Naive B cell (primary cell): ENCODE data around the gene CDR2L. TPM values are rescaled to one million over a fixed set of nuclear protein-coding genes. Genes with fewer than 3 reads are reported as not detected.
"Not testable (repeated sequence)": the region's sequence is repeated elsewhere in the genome, so short reads cannot be mapped to it uniquely, and the experiment has no call there.

ENCODE experiments used
- ATAC-seq, 2 donors: fragments of 150-1000 bp; cut with Tn5 transposase; 2 replicates each; pipeline ENCODE4 v1.10.0; 2021; ENCODE audit warnings: low read depth in 2 of 2, mild to moderate bottlenecking in 2 of 2, moderate library complexity in 2 of 2
- DNase-seq: peaks from one replicate; pipeline ENCODE4 v3.0.0; 2022
- H3K27ac Mint-ChIP-seq, 6 donors: one replicate each; pipeline ENCODE4 v1.8.0; 2020 to 2022; ENCODE audit warnings: mild to moderate bottlenecking in 6 of 6, mixed read lengths in 6 of 6, moderate library complexity in 5 of 6, inconsistent platforms in 2 of 6
- H3K27me3 Mint-ChIP-seq, 3 donors: one replicate each; pipeline ENCODE4 v1.8.0; 2021 to 2022; ENCODE audit warnings: mixed read lengths in 3 of 3, mild to moderate bottlenecking in 1 of 3
- H3K36me3 Mint-ChIP-seq, 2 donors: one replicate each; pipeline ENCODE4 v1.8.0; 2020 to 2022; ENCODE audit warnings: mixed read lengths in 2 of 2, inconsistent platforms in 1 of 2, mild to moderate bottlenecking in 1 of 2
- H3K4me1 Mint-ChIP-seq, 3 donors: one replicate each; pipeline ENCODE4 v1.8.0; 2020 to 2022; ENCODE audit warnings: mixed read lengths in 3 of 3, inconsistent platforms in 1 of 3, mild to moderate bottlenecking in 1 of 3, moderate library complexity in 1 of 3
- H3K4me3 Mint-ChIP-seq, 8 donors: one replicate each; pipeline ENCODE4 v1.8.0; 2020 to 2022; ENCODE audit warnings: mild to moderate bottlenecking in 8 of 8, mixed read lengths in 8 of 8, moderate library complexity in 8 of 8, inconsistent platforms in 2 of 8
- H3K9me3 Mint-ChIP-seq, 7 donors: one replicate each; pipeline ENCODE4 v1.8.0; 2020 to 2022; ENCODE audit warnings: mixed read lengths in 7 of 7, mild to moderate bottlenecking in 5 of 7, inconsistent platforms in 2 of 7, moderate library complexity in 1 of 7
- polyA plus RNA-seq, 6 donors: library from polyadenylated mRNA; unstranded; fragments of 300-500 nt; fragmentation: Illumina TruSeq; gene quantifications; one replicate each; pipeline ENCODE4 v1.2.3, GENCODE V29; 2021; ENCODE audit warnings: low read depth in 6 of 6

The CDR2L gene
- polyA plus RNA-seq, 6 donors from 2014 or later = not detected

DNA sequence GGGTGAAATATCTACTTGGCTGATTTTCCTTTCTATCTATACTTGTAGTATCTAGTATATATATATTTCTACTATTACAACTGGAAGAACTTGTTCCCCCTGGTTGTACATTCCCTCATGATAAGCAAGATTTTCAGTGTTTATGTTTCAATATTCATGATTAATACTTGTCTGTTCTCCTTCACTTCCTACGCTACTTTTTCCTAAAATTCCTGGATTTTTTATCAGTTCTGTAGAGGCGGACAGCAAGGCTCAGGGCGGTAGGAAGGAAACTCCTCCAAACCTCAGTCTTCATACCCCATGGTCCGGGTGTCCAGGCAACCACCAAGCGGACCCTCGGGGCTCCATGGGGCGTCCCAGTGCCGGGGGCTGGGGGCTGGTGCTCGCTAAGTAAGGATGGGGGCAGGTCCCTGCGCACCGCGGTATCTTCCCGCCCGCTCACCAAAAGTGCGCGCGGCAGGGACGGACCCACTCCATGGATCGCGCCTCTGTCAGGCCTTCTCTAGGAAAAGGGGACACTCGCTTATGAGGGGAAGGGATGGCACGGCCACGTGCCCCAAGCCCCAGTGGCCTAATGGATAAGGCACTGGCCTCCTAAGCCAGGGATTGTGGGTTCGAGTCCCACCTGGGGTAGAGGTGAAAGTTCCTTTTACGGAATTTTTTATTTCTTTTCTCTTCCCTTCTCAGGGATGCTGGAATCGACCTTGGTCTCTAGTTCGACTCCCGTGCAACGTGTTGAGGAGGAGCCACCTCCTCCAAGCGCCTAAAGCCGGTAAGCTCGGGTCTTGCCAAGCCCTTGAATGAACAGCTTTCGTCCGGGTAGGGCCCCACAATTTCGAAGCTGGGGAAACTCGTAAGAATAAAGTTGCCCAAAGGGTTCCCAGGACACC, 46.2 kb downstream of the CDR2L start:
- Mint-ChIP-seq H3K27me3 (peaks cover 0 to 5% (median 3%) of the 10 kb centered on the region in 3 donors), H3K4me3 (peak overlapping the region; percentile 90 to 99 (median 96)), H3K9me3 (peaks cover 0 to 9% (median 3%) of the 10 kb centered on the region in 7 donors), H3K4me1 (peaks cover 35 to 39% (median 36%) of the 10 kb centered on the region in 3 donors), H3K27ac (peak overlapping the region; percentile 93 to 100 (median 98)), H3K36me3 (peaks cover 0 to 3% of the 10 kb centered on the region in 2 donors)
- DNase-seq (peak; percentile 79), ATAC-seq (peak; percentile 43 to 44)

GRCh38 chr17:75034236-75034908, 46.9 kb downstream of the CDR2L start:
- Mint-ChIP-seq H3K9me3 (peaks cover 0 to 9% (median 3%) of the 10 kb centered on the region in 7 donors), H3K4me3 (peak overlapping the region; percentile 90 to 99 (median 96)), H3K4me1 (peaks cover 35 to 39% (median 36%) of the 10 kb centered on the region in 3 donors), H3K27ac (peak overlapping the region; percentile 93 to 100 (median 98)), H3K27me3 (peaks cover 0 to 5% (median 3%) of the 10 kb centered on the region in 3 donors), H3K36me3 (peaks cover under 1 to 7% of the 10 kb centered on the region in 2 donors)
- peak; percentile 56 to 65 for ATAC-seq
- DNase-seq = peak; percentile 68

DNA sequence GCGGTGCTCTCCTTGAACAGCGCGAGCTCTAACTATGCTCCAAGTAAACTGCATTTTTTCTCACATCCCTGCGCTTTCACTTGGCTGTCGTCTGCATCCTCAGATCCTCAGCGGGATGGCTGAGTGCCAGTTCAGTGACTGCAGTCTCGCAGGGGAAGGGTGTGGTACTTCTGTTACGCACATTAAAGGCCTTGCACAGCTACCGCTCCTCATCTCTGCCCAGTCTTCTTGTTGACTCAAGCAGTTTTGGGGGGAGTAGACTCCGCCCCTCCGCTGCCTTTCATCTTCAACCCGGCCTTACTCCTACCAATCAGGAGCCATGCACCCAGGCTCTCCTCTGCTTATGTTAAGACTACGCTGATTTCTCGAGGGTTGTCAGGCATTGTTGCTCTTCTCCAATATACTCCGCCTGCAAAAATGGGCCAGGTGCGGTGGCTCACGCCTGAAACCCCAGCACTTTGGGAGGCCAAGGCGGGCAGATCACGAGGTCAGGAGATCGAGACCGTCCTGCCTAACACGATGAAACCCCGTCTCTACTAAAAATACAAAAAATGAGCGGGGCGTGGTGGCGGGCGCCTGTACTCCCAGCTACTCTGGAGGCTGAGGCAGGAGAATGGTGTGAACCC, 49.3 kb downstream of the CDR2L start:
- H3K36me3 Mint-ChIP-seq = peaks cover 10 to 15% of the 10 kb centered on the region in 2 donors
- DNase-seq = no peak
- H3K9me3 Mint-ChIP-seq = peaks cover 0 to 1% (median 0%) of the 10 kb centered on the region in 7 donors
- peaks cover 35 to 39% (median 36%) of the 10 kb centered on the region in 3 donors for H3K4me1 Mint-ChIP-seq
- ATAC-seq = no peak
- peaks cover 0 to 5% (median 3%) of the 10 kb centered on the region in 3 donors for H3K27me3 Mint-ChIP-seq
- H3K4me3 Mint-ChIP-seq = peak overlapping the region; percentile 32 to 95 (median 52)
- peak overlapping the region in 3 of 6 donors; percentile 32 to 92 (median 56) for H3K27ac Mint-ChIP-seq

DNA sequence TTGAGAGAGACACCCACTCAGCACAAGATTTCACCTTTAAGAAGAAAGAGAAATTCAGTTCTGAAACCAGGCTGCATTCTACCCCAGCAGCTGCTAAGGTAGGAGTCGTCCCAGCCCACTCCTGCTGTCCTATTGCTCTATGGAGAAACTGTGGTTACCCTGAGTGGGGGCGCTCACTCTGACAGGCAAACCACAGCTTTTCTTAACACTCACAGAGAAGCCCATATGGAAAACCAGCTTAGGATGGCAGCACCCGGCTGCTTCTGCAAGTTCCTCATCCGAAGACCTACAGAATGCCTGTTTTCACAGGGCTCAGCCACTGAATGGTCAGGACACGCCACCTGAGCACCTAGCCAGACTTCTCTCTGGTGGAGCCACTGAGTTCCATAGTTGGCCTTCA, 51.8 kb downstream of the CDR2L start:
- DNase-seq = no peak
- Mint-ChIP-seq H3K27me3 (peaks cover 0 to 3% (median 3%) of the 10 kb centered on the region in 3 donors), H3K36me3 (peaks cover 10 to 15% of the 10 kb centered on the region in 2 donors), H3K27ac (no peak overlapping the region), H3K4me3 (peak overlapping the region in 1 of 8 donors; percentile 20), H3K9me3 (no peaks in the 10 kb centered on the region), H3K4me1 (peaks cover 11 to 18% (median 16%) of the 10 kb centered on the region in 3 donors)
- no peak for ATAC-seq

DNA sequence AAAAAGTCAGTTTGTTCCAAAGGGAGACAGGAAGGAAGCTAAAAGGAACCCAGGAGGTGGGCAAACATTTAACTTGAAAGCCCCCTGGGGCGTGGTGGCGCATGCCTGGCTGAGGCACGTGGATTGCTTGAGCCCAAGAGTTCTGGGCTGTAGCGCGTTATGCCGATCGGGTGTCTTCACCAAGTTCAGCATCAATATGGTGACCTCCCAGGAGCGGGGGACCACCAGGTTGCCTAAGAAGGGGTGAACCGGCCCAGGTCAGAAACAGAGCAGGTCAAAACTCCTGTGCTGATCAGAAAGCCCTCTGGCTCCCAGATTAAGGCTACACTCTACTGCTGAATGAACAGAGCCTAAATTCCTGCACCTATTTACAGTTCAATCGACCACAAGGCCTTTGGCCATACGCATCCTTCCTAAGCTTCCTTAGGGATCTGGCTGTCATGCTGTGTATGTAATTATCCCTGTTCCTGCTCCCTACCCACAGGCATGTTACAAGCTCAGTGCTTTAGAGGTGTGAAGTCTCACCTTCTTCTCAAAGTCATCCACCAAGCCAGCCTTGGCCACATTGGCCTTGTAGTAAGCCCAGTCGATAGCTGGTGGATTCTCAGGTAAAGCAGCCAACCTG, 54.3 kb downstream of the CDR2L start:
- ATAC-seq (no peak), DNase-seq (no peak)
- Mint-ChIP-seq H3K27ac (peak overlapping the region in 2 of 6 donors; percentile 38 to 81), H3K27me3 (no peaks in the 10 kb centered on the region), H3K9me3 (no peaks in the 10 kb centered on the region), H3K4me1 (peaks cover 6 to 17% (median 9%) of the 10 kb centered on the region in 3 donors), H3K4me3 (peak overlapping the region in 1 of 8 donors; percentile 35), H3K36me3 (peaks cover 10 to 15% of the 10 kb centered on the region in 2 donors)

DNA sequence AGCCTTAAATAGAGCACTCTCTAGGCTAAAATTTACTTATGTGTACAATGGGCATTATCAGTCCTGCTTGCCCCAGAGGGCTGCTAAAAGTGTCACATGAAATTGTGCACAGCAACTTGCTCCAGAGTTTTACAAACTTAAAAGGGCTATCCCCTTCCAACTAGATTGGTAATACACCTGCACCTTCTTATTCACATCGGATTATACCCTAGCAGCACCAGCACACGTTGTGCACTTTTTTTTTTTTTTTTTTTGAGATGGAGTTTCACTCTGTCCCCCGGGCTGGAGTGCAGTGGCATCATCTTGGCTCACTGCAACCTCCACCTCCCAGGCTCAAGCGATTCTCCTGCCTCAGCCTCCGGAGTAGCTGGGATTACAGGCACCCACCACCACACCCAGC, 56.4 kb downstream of the CDR2L start:
- H3K9me3 Mint-ChIP-seq, H3K27ac Mint-ChIP-seq, H3K27me3 Mint-ChIP-seq, DNase-seq, ATAC-seq: not testable (repeated sequence)
- Mint-ChIP-seq H3K4me1 (peaks cover 17 to 30% (median 22%) of the 10 kb centered on the region in 3 donors), H3K4me3 (peak overlapping the region in 2 of 8 donors; percentile 30 to 35), H3K36me3 (peaks cover 10% of the 10 kb centered on the region in 2 donors)

GRCh38 chr17:75044716-75045115, 57.3 kb downstream of the CDR2L start:
- H3K27ac Mint-ChIP-seq = peak overlapping the region in 1 of 6 donors; percentile 54
- peaks cover 17 to 37% (median 22%) of the 10 kb centered on the region in 3 donors for H3K4me1 Mint-ChIP-seq
- DNase-seq = no peak
- H3K36me3 Mint-ChIP-seq = peaks cover 4 to 6% of the 10 kb centered on the region in 2 donors
- H3K27me3 Mint-ChIP-seq = no peaks in the 10 kb centered on the region
- H3K9me3 Mint-ChIP-seq = no peaks in the 10 kb centered on the region
- H3K4me3 Mint-ChIP-seq = peak overlapping the region in 6 of 8 donors; percentile 55 to 99 (median 80)
- ATAC-seq = no peak

- H3K36me3 Mint-ChIP-seq, H3K9me3 Mint-ChIP-seq, ATAC-seq, DNase-seq, H3K27me3 Mint-ChIP-seq: not testable (repeated sequence)
- peak overlapping the region in 5 of 6 donors; percentile 90 to 95 (median 94) for H3K27ac Mint-ChIP-seq
- peaks cover 17 to 37% (median 22%) of the 10 kb centered on the region in 3 donors for H3K4me1 Mint-ChIP-seq
- peak overlapping the region; percentile 94 to 99 (median 96) for H3K4me3 Mint-ChIP-seq
Observed at GRCh38 chr17:75045946-75046406, 58.5 kb downstream of the CDR2L start.

GRCh38 chr17:75046407-75047289, 59.2 kb downstream of the CDR2L start, which contains the start of the genes ATP5PD and KCTD2:
TSS of gene ATP5PD (minus strand) at chr17:75046969. CDS start at chr17:75042650, 4,319 bp downstream.
TSS of gene KCTD2 (plus strand) at chr17:75047225. CDS start at chr17:75047251, 26 bp downstream.
- H3K36me3 Mint-ChIP-seq = no peaks in the 10 kb centered on the region
- no peaks in the 10 kb centered on the region for H3K27me3 Mint-ChIP-seq
- peak within 1 kb of the TSS; percentile 90 to 96 (median 93) for H3K27ac Mint-ChIP-seq
- H3K4me3 Mint-ChIP-seq = peak within 1 kb of the TSS; percentile 94 to 99 (median 96)
- ATAC-seq (peak; percentile 93 to 95), DNase-seq (peak; percentile 95)
- H3K4me1 Mint-ChIP-seq = peaks cover 17 to 37% (median 22%) of the 10 kb centered on the region in 3 donors
- H3K9me3 Mint-ChIP-seq = no peaks in the 10 kb centered on the region

DNA sequence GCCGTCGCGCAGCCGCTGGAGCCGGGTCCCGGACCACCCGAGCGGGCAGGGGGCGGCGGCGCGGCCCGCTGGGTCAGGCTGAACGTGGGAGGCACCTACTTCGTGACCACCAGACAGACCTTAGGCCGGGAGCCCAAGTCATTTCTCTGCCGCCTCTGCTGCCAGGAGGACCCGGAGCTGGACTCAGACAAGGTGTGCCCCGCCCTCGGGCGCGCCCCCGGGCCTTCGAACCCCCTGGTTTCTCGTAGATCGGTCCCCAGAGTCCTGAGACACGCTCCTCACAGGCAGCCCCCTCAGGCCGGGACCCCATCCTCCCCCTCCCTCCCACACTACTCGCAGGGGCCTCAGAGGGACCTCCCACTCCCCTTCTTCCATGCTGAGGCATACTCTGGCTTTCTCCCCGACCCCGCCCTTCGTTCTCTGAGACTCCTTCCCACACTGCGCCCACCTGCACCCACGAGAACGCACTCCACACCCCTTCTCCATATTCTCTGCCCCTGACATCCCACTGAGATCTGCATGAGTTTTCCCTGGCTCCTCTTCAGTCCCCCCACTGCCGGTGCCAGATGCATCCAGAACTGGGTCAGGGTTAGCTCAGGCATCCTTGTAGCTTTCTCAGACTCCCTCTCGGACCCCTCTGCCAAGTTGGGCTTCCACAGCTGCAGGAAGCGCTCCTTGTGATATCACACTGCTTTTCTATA, 60.1 kb downstream of the CDR2L start:
- peak; percentile 23 for DNase-seq
- Mint-ChIP-seq H3K4me3 (peak overlapping the region; percentile 88 to 99 (median 95)), H3K27me3 (no peaks in the 10 kb centered on the region)

GRCh38 chr17:75048249-75048878, 60.9 kb downstream of the CDR2L start:
- peaks cover 0 to 7% of the 10 kb centered on the region in 2 donors for H3K36me3 Mint-ChIP-seq
- peak overlapping the region; percentile 88 to 99 (median 95) for H3K4me3 Mint-ChIP-seq
- peaks cover 17 to 34% (median 28%) of the 10 kb centered on the region in 3 donors for H3K4me1 Mint-ChIP-seq
- ATAC-seq (no peak), DNase-seq (no peak)
- no peaks in the 10 kb centered on the region for H3K9me3 Mint-ChIP-seq
- peak overlapping the region in 4 of 6 donors; percentile 11 to 96 (median 51) for H3K27ac Mint-ChIP-seq
- H3K27me3 Mint-ChIP-seq = no peaks in the 10 kb centered on the region

More for the DNA sequence above, 60.1 kb downstream of the CDR2L start:
- ATAC-seq = peak in 1 of 2 donors; percentile 1
- no peaks in the 10 kb centered on the region for H3K9me3 Mint-ChIP-seq
- peak overlapping the region; percentile 75 to 96 (median 90) for H3K27ac Mint-ChIP-seq
- H3K4me1 Mint-ChIP-seq = peaks cover 17 to 36% (median 28%) of the 10 kb centered on the region in 3 donors
- H3K36me3 Mint-ChIP-seq = no peaks in the 10 kb centered on the region
